Ishikawa (cell line): Measurements from ENCODE around the gene ARHGAP31.

Source experiments
- CEBPB ChIP-seq: IDR thresholded peaks from 2 replicates; pipeline ENCODE4 v1.6.1; 2012
- CREB1 ChIP-seq: IDR thresholded peaks from 2 replicates; pipeline ENCODE4 v1.6.1; 2012; ENCODE audit warnings: low read depth
- EGR1 ChIP-seq: IDR thresholded peaks from 2 replicates; pipeline ENCODE4 v1.6.1; 2012
- EP300 ChIP-seq: IDR thresholded peaks from 2 replicates; pipeline ENCODE4 v1.6.1; 2012; ENCODE audit warnings: borderline replicate concordance
- FOXM1 ChIP-seq: IDR thresholded peaks from 2 replicates; pipeline ENCODE4 v1.6.1; 2012; ENCODE audit warnings: low read depth, borderline replicate concordance
- MAX ChIP-seq: IDR thresholded peaks from 2 replicates; pipeline ENCODE4 v1.6.1; 2012
- NFIC ChIP-seq: IDR thresholded peaks from 2 replicates; pipeline ENCODE4 v1.6.1; 2012
- RAD21 ChIP-seq: IDR thresholded peaks from 2 replicates; pipeline ENCODE4 v1.6.1; 2012; ENCODE audit warnings: low read depth
- REST ChIP-seq: IDR thresholded peaks from 2 replicates; pipeline ENCODE4 v1.6.1; 2012; ENCODE audit warnings: low read depth, mild to moderate bottlenecking
- TAF1 ChIP-seq: IDR thresholded peaks from 2 replicates; pipeline ENCODE4 v1.6.1; 2012; ENCODE audit warnings: low read depth, mild to moderate bottlenecking
- TCF12 ChIP-seq: IDR thresholded peaks from 2 replicates; pipeline ENCODE4 v1.6.1; 2012; ENCODE audit warnings: low read depth
- TEAD4 ChIP-seq: IDR thresholded peaks from 2 replicates; pipeline ENCODE4 v1.6.1; 2012
- YY1 ChIP-seq: IDR thresholded peaks from 2 replicates; pipeline ENCODE4 v1.6.1; 2012; ENCODE audit warnings: low read depth
- ZBTB7A ChIP-seq: IDR thresholded peaks from 2 replicates; pipeline ENCODE4 v1.6.1; 2012; ENCODE audit warnings: low read depth
- TF ChIP-seq, protein P1 (sequence below): IDR thresholded peaks from 2 replicates; pipeline ENCODE4 v1.6.1; 2012

ARHGAP31 gene

GRCh38 chr3:119349354-119350041 is 55.3 kb downstream of the ARHGAP31 start:
- TF ChIP-seq MAX: no peak
- TF ChIP-seq FOXM1: no peak
- TF ChIP-seq RAD21: no peak
- no peak for TF ChIP-seq YY1
- no peak for TF ChIP-seq TEAD4
- TF ChIP-seq CEBPB: no peak
- no peak for TF ChIP-seq TAF1
- no peak for TF ChIP-seq REST
- no peak for TF ChIP-seq CREB1
- TF ChIP-seq ZBTB7A: no peak
- TF ChIP-seq, protein P1, sequence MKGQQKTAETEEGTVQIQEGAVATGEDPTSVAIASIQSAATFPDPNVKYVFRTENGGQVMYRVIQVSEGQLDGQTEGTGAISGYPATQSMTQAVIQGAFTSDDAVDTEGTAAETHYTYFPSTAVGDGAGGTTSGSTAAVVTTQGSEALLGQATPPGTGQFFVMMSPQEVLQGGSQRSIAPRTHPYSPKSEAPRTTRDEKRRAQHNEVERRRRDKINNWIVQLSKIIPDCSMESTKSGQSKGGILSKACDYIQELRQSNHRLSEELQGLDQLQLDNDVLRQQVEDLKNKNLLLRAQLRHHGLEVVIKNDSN: no peak

- TF ChIP-seq EGR1 (no peak), YY1 (no peak), FOXM1 (no peak), EP300 (no peak), TCF12 (no peak), RAD21 (no peak), REST (no peak), ZBTB7A (no peak)
Observed at GRCh38 chr3:119350114-119350513, 55.9 kb downstream of the ARHGAP31 start.

- no peak for TF ChIP-seq MAX
- no peak for TF ChIP-seq EGR1
- no peak for TF ChIP-seq ZBTB7A
- no peak for TF ChIP-seq TCF12
- no peak for TF ChIP-seq TEAD4
- no peak for TF ChIP-seq CREB1
- no peak for TF ChIP-seq YY1
- no peak for TF ChIP-seq EP300
- no peak for TF ChIP-seq RAD21
- no peak for TF ChIP-seq FOXM1
- TF ChIP-seq NFIC: no peak
- no peak for TF ChIP-seq TAF1
- no peak for TF ChIP-seq CEBPB
Observed at GRCh38 chr3:119351581-119351980, 57.4 kb downstream of the ARHGAP31 start.

DNA sequence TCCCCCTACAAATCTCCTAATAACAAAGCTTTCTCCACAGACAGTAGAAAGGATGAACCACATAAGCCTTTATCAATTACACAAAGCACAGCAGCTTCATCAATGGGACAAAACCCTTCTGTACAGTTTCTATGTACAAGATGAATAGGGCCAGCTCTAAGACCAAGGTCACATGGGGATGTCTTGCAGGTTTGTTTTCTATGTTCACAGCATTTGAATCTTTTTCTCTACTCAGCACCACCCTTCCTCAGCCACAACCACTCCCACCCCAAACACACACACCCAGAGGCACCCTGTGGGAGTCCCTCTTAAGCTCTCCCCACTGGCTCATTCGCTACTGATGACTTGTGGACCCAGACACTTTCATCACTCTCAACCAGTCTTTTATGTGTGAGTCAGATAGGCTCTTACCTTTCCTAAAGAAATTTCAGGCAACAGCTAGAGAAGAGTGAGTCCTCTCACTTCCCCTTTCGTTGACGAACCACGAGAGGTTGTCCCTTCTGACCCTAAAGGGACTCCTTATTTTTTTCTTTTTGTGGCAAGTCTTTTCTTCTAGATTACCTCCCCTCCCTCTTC is 57.9 kb downstream of the ARHGAP31 start:
- TF ChIP-seq, protein P1: no peak
- TF ChIP-seq RAD21 (no peak), FOXM1 (no peak), MAX (no peak), EGR1 (no peak), CREB1 (no peak), TAF1 (no peak), NFIC (no peak), YY1 (no peak), ZBTB7A (no peak), CEBPB (no peak), REST (no peak), TCF12 (no peak), EP300 (no peak), TEAD4 (no peak)
